HL-60/S4 treated with phorbol 12-myristate 13-acetate at 8.2 ng/mL for 4 days and 3 days (cell line): ENCODE data around the gene EXOSC3.

Source experiments
- in situ Hi-C: fragments of 300-500 bp; cut with MboI; formaldehyde crosslinking; loops from 2 replicates; pipeline ENCODE4 v1.15.0; 2022; ENCODE audit warnings: low sequenced_read_pairs

The EXOSC3 gene

GRCh38 chr9:37739222-37739621 is 45.6 kb downstream of the EXOSC3 start:
- in situ Hi-C loops = loop anchor here (25.0 kb wide), 1 partner anchor 623 kb away; no protein-coding TSS in a partner anchor

DNA sequence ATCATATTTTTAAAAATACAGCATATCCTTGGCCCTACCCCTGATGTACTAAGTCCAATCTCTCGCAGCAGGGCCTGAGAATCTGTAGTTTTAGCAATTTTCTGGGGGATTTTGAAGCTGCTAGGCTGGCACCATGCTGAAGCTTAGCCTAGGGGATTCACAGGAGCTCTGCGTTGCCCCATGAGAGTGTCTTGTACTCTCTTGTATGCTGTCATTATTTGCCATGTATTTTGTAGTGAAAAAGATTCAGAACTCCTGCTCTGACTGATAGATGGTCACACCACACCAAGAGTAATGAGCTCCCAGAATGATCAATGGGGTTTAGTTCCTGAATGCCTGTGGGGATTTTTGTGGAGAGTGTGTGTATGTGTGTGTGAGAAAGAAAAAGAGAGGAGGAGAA is 51.9 kb downstream of the EXOSC3 start:
- in situ Hi-C loops = loop anchor here (25.0 kb wide), 1 partner anchor 629 kb away; no protein-coding TSS in a partner anchor

- in situ Hi-C loops = loop anchor here (25.0 kb wide), 1 partner anchor 630 kb away; no protein-coding TSS in a partner anchor
These were observed 52.6 kb downstream of the EXOSC3 start for GRCh38 chr9:37732086-37732741.

DNA sequence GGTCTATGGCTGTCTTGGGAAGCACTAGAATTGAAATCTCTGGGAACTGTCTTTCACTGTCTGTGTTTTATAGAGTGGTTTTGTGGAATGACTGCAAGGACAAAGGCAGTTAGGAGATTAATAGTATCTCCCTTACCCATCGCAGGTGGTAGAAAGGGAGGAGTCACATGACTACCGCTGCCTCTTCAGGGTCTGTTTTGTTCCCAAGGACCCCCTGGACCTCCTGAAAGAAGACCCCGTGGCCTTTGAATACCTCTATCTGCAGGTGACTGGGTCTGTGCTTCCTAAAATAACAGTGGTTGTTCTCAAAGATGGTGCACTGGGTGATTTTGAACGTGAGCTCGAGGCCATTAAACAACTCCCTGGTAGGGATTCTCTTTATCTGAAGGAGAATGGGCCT is 54.0 kb downstream of the EXOSC3 start:
- in situ Hi-C loops = loop anchor here (25.0 kb wide), 1 partner anchor 631 kb away; no protein-coding TSS in a partner anchor

DNA sequence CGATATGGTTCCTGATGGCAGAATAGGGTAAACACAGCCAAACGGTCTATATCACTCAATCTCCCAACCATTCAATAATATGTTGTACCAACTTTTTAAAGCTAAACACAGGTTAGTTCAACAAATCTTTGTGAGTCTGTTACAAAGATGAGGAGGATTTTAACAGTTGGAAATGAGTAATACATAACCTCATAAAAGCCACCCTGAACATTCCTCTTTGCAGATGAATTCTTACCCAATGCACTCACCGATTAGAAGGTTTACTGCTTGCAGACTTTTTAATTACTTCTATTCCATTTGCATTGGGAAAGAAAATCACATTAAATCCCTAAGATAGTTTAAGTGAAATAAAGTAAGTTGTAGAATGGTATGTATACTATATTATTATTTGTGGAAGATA is 54.6 kb downstream of the EXOSC3 start:
- in situ Hi-C loops = loop anchor here (25.0 kb wide), 1 partner anchor 632 kb away; no protein-coding TSS in a partner anchor
